WTC11 (cell line): ENCODE measurements around the gene FHIT. TPM values are rescaled to one million over a fixed set of nuclear protein-coding genes. Genes with fewer than 3 reads are reported as not detected.

Experiments
- ATAC-seq: fragments of 200-7000 bp; cut with Tn5 transposase; 2 replicates; pipeline ENCODE4 v1.10.0; 2021; ENCODE audit warnings: mild to moderate bottlenecking, moderate library complexity
- CTCF ChIA-PET: fragments of 300-600 bp; sonication (Branson Sonifier 250); formaldehyde crosslinking; loops from one replicate; lab custom pipeline; 2021; ENCODE audit warnings: antibody characterized with exemption; lab: Charles Lee
- POLR2A ChIA-PET: fragments of 350-600 bp; sonication (Branson Sonifier 250); formaldehyde crosslinking; loops from one replicate; lab custom pipeline; 2021; ENCODE audit warnings: antibody characterized with exemption; lab: Charles Lee
- DNase-seq: peaks from one replicate; pipeline ENCODE4 v3.0.0; 2021; ENCODE audit warnings: low spot score
- H3K27ac Mint-ChIP-seq: 2 replicates; pipeline ENCODE4 v1.8.0; 2021; ENCODE audit warnings: mixed read lengths
- H3K27me3 Mint-ChIP-seq: 2 replicates; pipeline ENCODE4 v1.8.0; 2021; ENCODE audit warnings: low read depth, mild to moderate bottlenecking, moderate library complexity, mixed read lengths
- H3K36me3 Mint-ChIP-seq: 2 replicates; pipeline ENCODE4 v1.8.0; 2021; ENCODE audit warnings: mixed read lengths
- H3K4me1 Mint-ChIP-seq: 2 replicates; pipeline ENCODE4 v1.8.0; 2022; ENCODE audit warnings: mixed read lengths
- H3K4me3 Mint-ChIP-seq: 2 replicates; pipeline ENCODE4 v1.8.0; 2021; ENCODE audit warnings: mild to moderate bottlenecking, moderate library complexity, mixed read lengths
- H3K9me3 Mint-ChIP-seq: 2 replicates; pipeline ENCODE4 v1.8.0; 2021; ENCODE audit warnings: mixed read lengths
- CREB1 ChIP-seq: sonication (generic); formaldehyde crosslinking; IDR thresholded peaks from 2 replicates; pipeline ENCODE4 v1.8.0; 2023; ENCODE audit warnings: mild to moderate bottlenecking, missing genetic modification reagents
- E2F1 ChIP-seq: sonication (generic); formaldehyde crosslinking; IDR thresholded peaks from 2 replicates; pipeline ENCODE4 v1.8.0; 2022; ENCODE audit warnings: mild to moderate bottlenecking, missing genetic modification reagents
- FOXJ3 ChIP-seq: sonication (generic); formaldehyde crosslinking; IDR thresholded peaks from 2 replicates; pipeline ENCODE4 v1.9.0; 2021; ENCODE audit warnings: missing genetic modification reagents, mild to moderate bottlenecking, borderline replicate concordance
- GABPB1 ChIP-seq: sonication (generic); formaldehyde crosslinking; IDR thresholded peaks from 2 replicates; pipeline ENCODE4 v1.8.1; 2023; ENCODE audit warnings: mild to moderate bottlenecking, missing genetic modification reagents
- MXD4 ChIP-seq: fragments of 250-450 bp; sonication (Bioruptor Pico); IDR thresholded peaks from 2 replicates; pipeline ENCODE4 v1.8.0; 2021; ENCODE audit warnings: mild to moderate bottlenecking, moderate library complexity, borderline replicate concordance
- NR3C1 ChIP-seq: sonication (generic); formaldehyde crosslinking; conservative IDR thresholded peaks from 2 replicates; pipeline ENCODE4 v1.8.1; 2023; ENCODE audit warnings: low read depth, mild to moderate bottlenecking, missing genetic modification reagents
- RELA ChIP-seq: sonication (generic); formaldehyde crosslinking; IDR thresholded peaks from 2 replicates; pipeline ENCODE4 v1.8.1; 2022; ENCODE audit warnings: missing genetic modification reagents, mild to moderate bottlenecking, borderline replicate concordance
- TP53 ChIP-seq: sonication (generic); formaldehyde crosslinking; IDR thresholded peaks from 2 replicates; pipeline ENCODE4 v1.8.1; 2023; ENCODE audit warnings: mild to moderate bottlenecking, missing genetic modification reagents
- ZMAT4 ChIP-seq: fragments of 250-450 bp; sonication (Bioruptor Pico); IDR thresholded peaks from 2 replicates; pipeline ENCODE4 v1.9.0; 2021; ENCODE audit warnings: mild to moderate bottlenecking
- ZNF317 ChIP-seq: sonication (generic); formaldehyde crosslinking; IDR thresholded peaks from 2 replicates; pipeline ENCODE4 v1.8.1; 2023; ENCODE audit warnings: low read depth, mild to moderate bottlenecking, moderate library complexity, missing genetic modification reagents, borderline replicate concordance
- ZNF425 ChIP-seq: fragments of 250-450 bp; sonication (Bioruptor Pico); conservative IDR thresholded peaks from 2 replicates; pipeline ENCODE4 v1.9.0; 2021; ENCODE audit warnings: mild to moderate bottlenecking
- ZNF532 ChIP-seq: fragments of 250-450 bp; sonication (Bioruptor Pico); IDR thresholded peaks from 2 replicates; pipeline ENCODE4 v1.9.0; 2021; ENCODE audit warnings: mild to moderate bottlenecking, borderline replicate concordance
- ZNF671 ChIP-seq: fragments of 250-450 bp; sonication (Bioruptor Pico); IDR thresholded peaks from 2 replicates; pipeline ENCODE4 v1.8.0; 2021; ENCODE audit warnings: mild to moderate bottlenecking
- total RNA-seq: library from RNA; stranded (reverse); gene quantifications from 3 replicates; pipeline ENCODE4 v1.2.3, GENCODE V29; 2021
- TF ChIP-seq, protein P1 (sequence below): sonication (generic); formaldehyde crosslinking; IDR thresholded peaks from 2 replicates; pipeline ENCODE4 v1.8.0; 2023; ENCODE audit warnings: missing genetic modification reagents, mild to moderate bottlenecking, borderline replicate concordance
- TF ChIP-seq, protein P2 (sequence below): sonication (generic); formaldehyde crosslinking; IDR thresholded peaks from 2 replicates; pipeline ENCODE4 v1.8.0; 2022; ENCODE audit warnings: mild to moderate bottlenecking, missing genetic modification reagents

Gene FHIT
- total RNA-seq, 1 experiment from 2014 or later, result 2.6 TPM

GRCh38 chr3:61077551-61077950, 173.7 kb downstream of the FHIT start:
- no peaks in the 10 kb centered on the region for H3K9me3 Mint-ChIP-seq
- DNase-seq, result no peak
- ChIA-PET POLR2A (no interaction called here), CTCF (no interaction called here)
- H3K27me3 Mint-ChIP-seq, result no peaks in the 10 kb centered on the region
- TF ChIP-seq, protein P1, sequence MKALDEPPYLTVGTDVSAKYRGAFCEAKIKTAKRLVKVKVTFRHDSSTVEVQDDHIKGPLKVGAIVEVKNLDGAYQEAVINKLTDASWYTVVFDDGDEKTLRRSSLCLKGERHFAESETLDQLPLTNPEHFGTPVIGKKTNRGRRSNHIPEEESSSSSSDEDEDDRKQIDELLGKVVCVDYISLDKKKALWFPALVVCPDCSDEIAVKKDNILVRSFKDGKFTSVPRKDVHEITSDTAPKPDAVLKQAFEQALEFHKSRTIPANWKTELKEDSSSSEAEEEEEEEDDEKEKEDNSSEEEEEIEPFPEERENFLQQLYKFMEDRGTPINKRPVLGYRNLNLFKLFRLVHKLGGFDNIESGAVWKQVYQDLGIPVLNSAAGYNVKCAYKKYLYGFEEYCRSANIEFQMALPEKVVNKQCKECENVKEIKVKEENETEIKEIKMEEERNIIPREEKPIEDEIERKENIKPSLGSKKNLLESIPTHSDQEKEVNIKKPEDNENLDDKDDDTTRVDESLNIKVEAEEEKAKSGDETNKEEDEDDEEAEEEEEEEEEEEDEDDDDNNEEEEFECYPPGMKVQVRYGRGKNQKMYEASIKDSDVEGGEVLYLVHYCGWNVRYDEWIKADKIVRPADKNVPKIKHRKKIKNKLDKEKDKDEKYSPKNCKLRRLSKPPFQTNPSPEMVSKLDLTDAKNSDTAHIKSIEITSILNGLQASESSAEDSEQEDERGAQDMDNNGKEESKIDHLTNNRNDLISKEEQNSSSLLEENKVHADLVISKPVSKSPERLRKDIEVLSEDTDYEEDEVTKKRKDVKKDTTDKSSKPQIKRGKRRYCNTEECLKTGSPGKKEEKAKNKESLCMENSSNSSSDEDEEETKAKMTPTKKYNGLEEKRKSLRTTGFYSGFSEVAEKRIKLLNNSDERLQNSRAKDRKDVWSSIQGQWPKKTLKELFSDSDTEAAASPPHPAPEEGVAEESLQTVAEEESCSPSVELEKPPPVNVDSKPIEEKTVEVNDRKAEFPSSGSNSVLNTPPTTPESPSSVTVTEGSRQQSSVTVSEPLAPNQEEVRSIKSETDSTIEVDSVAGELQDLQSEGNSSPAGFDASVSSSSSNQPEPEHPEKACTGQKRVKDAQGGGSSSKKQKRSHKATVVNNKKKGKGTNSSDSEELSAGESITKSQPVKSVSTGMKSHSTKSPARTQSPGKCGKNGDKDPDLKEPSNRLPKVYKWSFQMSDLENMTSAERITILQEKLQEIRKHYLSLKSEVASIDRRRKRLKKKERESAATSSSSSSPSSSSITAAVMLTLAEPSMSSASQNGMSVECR (CRISPR knock-in tag), result no peak
- no peak for TF ChIP-seq FOXJ3 (CRISPR knock-in tag)
- no peak for TF ChIP-seq ZNF671 (CRISPR knock-in tag)
- no peak for TF ChIP-seq RELA (CRISPR knock-in tag)
- TF ChIP-seq E2F1 (CRISPR knock-in tag), result no peak
- TF ChIP-seq GABPB1 (CRISPR knock-in tag), result no peak
- TF ChIP-seq ZNF532 (CRISPR knock-in tag), result no peak
- no peak for TF ChIP-seq ZNF425 (CRISPR knock-in tag)
- TF ChIP-seq, protein P2, sequence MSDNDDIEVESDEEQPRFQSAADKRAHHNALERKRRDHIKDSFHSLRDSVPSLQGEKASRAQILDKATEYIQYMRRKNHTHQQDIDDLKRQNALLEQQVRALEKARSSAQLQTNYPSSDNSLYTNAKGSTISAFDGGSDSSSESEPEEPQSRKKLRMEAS (CRISPR knock-in tag), result no peak
- no peak for TF ChIP-seq MXD4 (CRISPR knock-in tag)
- TF ChIP-seq NR3C1 (CRISPR knock-in tag), result no peak
- TF ChIP-seq TP53, result no peak
- TF ChIP-seq ZNF317 (CRISPR knock-in tag), result no peak
- ATAC-seq, result no peak
- H3K4me1 Mint-ChIP-seq, result peaks cover 34% of the 10 kb centered on the region
- no peaks in the 10 kb centered on the region for H3K36me3 Mint-ChIP-seq
- no peak overlapping the region for H3K4me3 Mint-ChIP-seq
- H3K27ac Mint-ChIP-seq, result peak overlapping the region; percentile 51

DNA sequence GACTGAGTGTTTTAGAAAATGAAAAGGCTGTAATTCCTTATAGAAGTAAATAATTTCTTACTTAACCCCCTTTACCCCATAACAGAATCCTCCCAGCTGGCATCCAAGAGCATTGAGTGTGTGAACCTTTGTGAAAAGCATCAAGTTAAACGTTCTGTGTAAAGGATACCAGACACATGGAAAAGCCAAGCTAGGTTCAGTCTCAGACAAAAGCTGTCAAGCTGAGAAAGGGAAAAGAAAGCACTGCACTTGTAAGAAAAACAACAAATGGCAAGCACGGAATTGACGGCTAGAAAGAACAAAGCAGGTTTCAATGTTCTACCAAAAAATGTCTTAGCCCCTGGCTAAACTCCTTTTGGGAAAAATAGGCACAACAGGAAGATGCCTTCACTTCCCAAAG, 176.5 kb downstream of the FHIT start:
- no peak for DNase-seq
- ATAC-seq, result no peak
- CTCF ChIA-PET, result no interaction called here
- TF ChIP-seq ZMAT4 (CRISPR knock-in tag) (no peak), CREB1 (CRISPR knock-in tag) (no peak)
- Mint-ChIP-seq H3K9me3 (peaks cover 1% of the 10 kb centered on the region; the same call in 1 of the 2 replicates), H3K36me3 (no peaks in the 10 kb centered on the region), H3K4me1 (peaks cover 13% of the 10 kb centered on the region), H3K4me3 (no peak overlapping the region), H3K27ac (no peak overlapping the region), H3K27me3 (no peaks in the 10 kb centered on the region)
- POLR2A ChIA-PET, result no interaction called here
